ENCODE data around the gene CD28.

DNA sequence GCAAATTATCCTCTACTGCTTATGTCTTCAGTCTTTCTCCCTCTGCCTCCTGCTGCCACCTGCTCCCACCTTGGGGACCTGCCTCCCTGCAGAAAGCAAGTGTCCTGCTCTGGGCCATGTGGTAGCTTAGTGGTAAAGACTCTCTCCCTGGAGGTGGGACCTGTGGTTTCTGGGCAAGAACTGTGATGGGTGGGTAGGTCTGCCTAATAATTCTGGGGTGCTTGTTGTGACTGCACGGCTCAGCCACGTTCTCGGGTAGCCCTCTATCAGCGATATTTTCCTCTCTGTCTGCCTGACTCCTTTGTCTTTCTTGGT lies 16.4 kb upstream of the CD28 start:
- TF ChIP-seq, protein P1, sequence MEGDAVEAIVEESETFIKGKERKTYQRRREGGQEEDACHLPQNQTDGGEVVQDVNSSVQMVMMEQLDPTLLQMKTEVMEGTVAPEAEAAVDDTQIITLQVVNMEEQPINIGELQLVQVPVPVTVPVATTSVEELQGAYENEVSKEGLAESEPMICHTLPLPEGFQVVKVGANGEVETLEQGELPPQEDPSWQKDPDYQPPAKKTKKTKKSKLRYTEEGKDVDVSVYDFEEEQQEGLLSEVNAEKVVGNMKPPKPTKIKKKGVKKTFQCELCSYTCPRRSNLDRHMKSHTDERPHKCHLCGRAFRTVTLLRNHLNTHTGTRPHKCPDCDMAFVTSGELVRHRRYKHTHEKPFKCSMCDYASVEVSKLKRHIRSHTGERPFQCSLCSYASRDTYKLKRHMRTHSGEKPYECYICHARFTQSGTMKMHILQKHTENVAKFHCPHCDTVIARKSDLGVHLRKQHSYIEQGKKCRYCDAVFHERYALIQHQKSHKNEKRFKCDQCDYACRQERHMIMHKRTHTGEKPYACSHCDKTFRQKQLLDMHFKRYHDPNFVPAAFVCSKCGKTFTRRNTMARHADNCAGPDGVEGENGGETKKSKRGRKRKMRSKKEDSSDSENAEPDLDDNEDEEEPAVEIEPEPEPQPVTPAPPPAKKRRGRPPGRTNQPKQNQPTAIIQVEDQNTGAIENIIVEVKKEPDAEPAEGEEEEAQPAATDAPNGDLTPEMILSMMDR (IDR thresholded peaks at IDR 0.05; ENCODE audit: borderline replicate concordance, extremely low read depth, low read length, poor library complexity, severe bottlenecking): no peak
- TF ChIP-seq EZH2 (IDR thresholded peaks at IDR 0.05; ENCODE audit: borderline replicate concordance, low read depth, low read length, severe bottlenecking): no peak

All from DND-41 (cell line).